KOPT-K1 (cell line): ENCODE results near the gene LPCAT3.
A peak's percentile ranks its signal among the peaks of the same experiment; 100 is the strongest.

ENCODE experiments used
- H3K27ac ChIP-seq: fragments of 200-600 bp; sonication (generic); 2 replicates; pipeline ENCODE4 v1.5.1; 2016; ENCODE audit warnings: antibody characterized with exemption, mild to moderate bottlenecking, low read depth, low read length; ENCODE audit not compliant: poor library complexity, severe bottlenecking
- H3K36me3 ChIP-seq: fragments of 200-600 bp; sonication (generic); 2 replicates; pipeline ENCODE4 v1.5.1; 2017; ENCODE audit warnings: antibody characterized with exemption, mild to moderate bottlenecking, low read length, moderate library complexity; ENCODE audit not compliant: insufficient read depth
- H3K9me3 ChIP-seq: fragments of 200-600 bp; sonication (generic); 2 replicates; pipeline ENCODE4 v1.5.1; 2017; ENCODE audit warnings: antibody characterized with exemption, low read length, mild to moderate bottlenecking; ENCODE audit not compliant: insufficient read depth, poor library complexity, severe bottlenecking

Gene LPCAT3

GRCh38 chr12:6950401-6950801 lies 67.9 kb downstream of the LPCAT3 start:
- peak overlapping the region; percentile 97 for H3K27ac ChIP-seq
- peaks cover 12% of the 10 kb centered on the region for H3K36me3 ChIP-seq
- no peaks in the 10 kb centered on the region for H3K9me3 ChIP-seq

- H3K36me3 ChIP-seq, result no peaks in the 10 kb centered on the region
- H3K27ac ChIP-seq, result peak overlapping the region; percentile 15
- H3K9me3 ChIP-seq, result no peaks in the 10 kb centered on the region
Observed at GRCh38 chr12:6948873-6949594, 69.2 kb downstream of the LPCAT3 start.

- H3K9me3 ChIP-seq, result no peaks in the 10 kb centered on the region
- H3K36me3 ChIP-seq, result no peaks in the 10 kb centered on the region
- H3K27ac ChIP-seq, result no peak overlapping the region
Observed at GRCh38 chr12:6947615-6948014, 70.7 kb downstream of the LPCAT3 start.

- no peak overlapping the region for H3K27ac ChIP-seq
- no peaks in the 10 kb centered on the region for H3K9me3 ChIP-seq
- no peaks in the 10 kb centered on the region for H3K36me3 ChIP-seq
Observed at GRCh38 chr12:6946920-6947374, 71.3 kb downstream of the LPCAT3 start.

GRCh38 chr12:6946033-6946919 lies 72.0 kb downstream of the LPCAT3 start:
- Histone ChIP-seq H3K27ac (peak overlapping the region; percentile 93), H3K9me3 (no peaks in the 10 kb centered on the region), H3K36me3 (peaks cover 6% of the 10 kb centered on the region; the same call in 1 of the 2 replicates)

GRCh38 chr12:6945613-6946012 lies 72.7 kb downstream of the LPCAT3 start:
- H3K36me3 ChIP-seq, result peaks cover 12% of the 10 kb centered on the region; the same call in 1 of the 2 replicates
- peak overlapping the region; percentile 93 for H3K27ac ChIP-seq
- no peaks in the 10 kb centered on the region for H3K9me3 ChIP-seq

- H3K9me3 ChIP-seq, result no peaks in the 10 kb centered on the region
Observed at GRCh38 chr12:6944381-6945186, 73.7 kb downstream of the LPCAT3 start.

GRCh38 chr12:6943722-6944380 lies 74.4 kb downstream of the LPCAT3 start, which contains the start of the genes C12orf57 and RNU7-1:
Gene C12orf57 (plus strand): TSS chr12:6944022. CDS start chr12:6944122, 100 bp downstream.
Gene RNU7-1 (plus strand): TSS chr12:6943816.
- H3K36me3 ChIP-seq, result peaks cover 16% of the 10 kb centered on the region; the same call in 1 of the 2 replicates
- peak within 1 kb of the TSS; percentile 93 for H3K27ac ChIP-seq
- H3K9me3 ChIP-seq, result no peaks in the 10 kb centered on the region

More at GRCh38 chr12:6944381-6945186, 73.7 kb downstream of the LPCAT3 start:
- H3K27ac ChIP-seq, result peak overlapping the region; percentile 93
- peaks cover 16% of the 10 kb centered on the region; the same call in 1 of the 2 replicates for H3K36me3 ChIP-seq

- peaks cover 16% of the 10 kb centered on the region; the same call in 1 of the 2 replicates for H3K36me3 ChIP-seq
- peak overlapping the region; percentile 93 for H3K27ac ChIP-seq
- H3K9me3 ChIP-seq, result no peaks in the 10 kb centered on the region
Observed at GRCh38 chr12:6943389-6943721, 74.9 kb downstream of the LPCAT3 start.

- H3K27ac ChIP-seq, result peak overlapping the region; percentile 93
- no peaks in the 10 kb centered on the region for H3K9me3 ChIP-seq
- H3K36me3 ChIP-seq, result peaks cover 16% of the 10 kb centered on the region; the same call in 1 of the 2 replicates
Observed at GRCh38 chr12:6942331-6942665, 76.0 kb downstream of the LPCAT3 start.

GRCh38 chr12:6941782-6942181 lies 76.5 kb downstream of the LPCAT3 start:
- no peak overlapping the region for H3K27ac ChIP-seq
- H3K36me3 ChIP-seq, result peaks cover 16% of the 10 kb centered on the region; the same call in 1 of the 2 replicates
- H3K9me3 ChIP-seq, result no peaks in the 10 kb centered on the region

GRCh38 chr12:6941267-6941666 lies 77.0 kb downstream of the LPCAT3 start:
- Histone ChIP-seq H3K36me3 (peaks cover 16% of the 10 kb centered on the region; the same call in 1 of the 2 replicates), H3K27ac (no peak overlapping the region), H3K9me3 (no peaks in the 10 kb centered on the region)

- no peaks in the 10 kb centered on the region for H3K9me3 ChIP-seq
- peaks cover 37% of the 10 kb centered on the region for H3K36me3 ChIP-seq
- no peak overlapping the region for H3K27ac ChIP-seq
Observed at GRCh38 chr12:6939191-6939540, 79.1 kb downstream of the LPCAT3 start.
